IPS-18c (cell line): ENCODE results near the gene WDR64.

Experiments used
- H3K4me3 ChIP-seq: 2 replicates; pipeline ENCODE4 v1.7.0; 2013; ENCODE audit warnings: low read depth, mild to moderate bottlenecking, low read length, moderate library complexity; ENCODE audit not compliant: insufficient read depth
- H3K9me3 ChIP-seq: one replicate; pipeline ENCODE4 v1.6.1; 2013; ENCODE audit warnings: mild to moderate bottlenecking, low read length, moderate library complexity; ENCODE audit not compliant: control insufficient read depth, insufficient read depth

Gene WDR64

GRCh38 chr1:241738284-241739078, 86.4 kb downstream of the WDR64 start:
- Histone ChIP-seq H3K9me3 (no peaks in the 10 kb centered on the region), H3K4me3 (no peak overlapping the region)

DNA sequence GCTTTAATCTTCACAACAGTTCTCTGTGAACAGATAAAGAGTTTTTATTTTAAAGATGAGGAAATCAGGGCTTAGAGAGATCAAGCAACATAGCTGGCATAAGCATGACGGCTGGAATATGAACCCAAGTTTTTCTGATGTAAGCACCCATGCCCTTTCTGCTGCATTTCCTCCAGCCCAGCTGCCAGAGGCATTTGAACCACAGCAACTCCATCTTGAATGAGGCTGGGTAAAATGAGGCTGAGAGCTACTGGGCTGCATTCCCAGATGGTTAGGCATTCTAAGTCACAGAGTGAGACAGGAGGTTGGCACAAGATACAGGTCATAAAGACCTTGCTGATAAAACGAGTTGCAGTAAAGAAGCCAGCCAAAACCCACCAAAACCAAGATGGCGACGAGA, 90.0 kb downstream of the WDR64 start:
- Histone ChIP-seq H3K9me3 (no peaks in the 10 kb centered on the region), H3K4me3 (no peak overlapping the region)

DNA sequence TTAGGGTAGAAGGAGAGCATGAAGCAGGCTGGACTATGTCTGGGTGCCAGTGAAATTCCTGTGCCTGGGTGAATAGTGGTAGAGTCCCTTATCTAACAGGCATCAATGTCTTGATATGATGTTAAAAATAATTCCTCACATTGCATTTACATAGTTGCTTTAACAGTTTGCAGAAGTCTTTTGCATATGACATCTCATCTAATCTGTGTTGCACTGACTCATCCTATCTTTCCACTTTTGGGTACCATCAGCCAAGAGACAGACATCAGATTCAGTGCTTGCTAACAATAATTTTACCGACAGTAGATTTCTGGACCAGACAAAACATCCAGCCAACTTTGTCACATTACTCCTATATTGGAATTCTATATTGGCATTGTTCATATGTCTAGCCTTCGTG, 92.5 kb downstream of the WDR64 start:
- Histone ChIP-seq H3K4me3 (no peak overlapping the region), H3K9me3 (no peaks in the 10 kb centered on the region)

DNA sequence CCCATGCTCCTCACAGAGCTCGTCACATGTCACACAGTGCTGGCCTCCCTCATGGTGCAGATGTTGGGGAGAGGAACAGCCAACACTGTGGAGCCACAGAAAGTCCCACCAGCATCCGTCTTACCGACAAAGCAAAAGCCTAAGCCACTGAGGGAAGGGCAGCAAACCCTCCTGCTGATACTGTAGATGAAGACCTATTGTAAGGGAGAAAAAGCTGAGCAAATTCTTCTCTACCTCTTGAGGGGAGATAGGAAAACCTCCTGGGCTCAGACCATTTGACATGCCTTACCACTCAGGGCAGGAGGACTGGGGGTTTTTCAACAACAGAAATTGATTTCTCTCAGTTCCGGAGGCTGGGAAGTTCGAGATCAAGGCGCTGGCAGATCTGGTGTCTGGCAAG, 95.9 kb downstream of the WDR64 start:
- H3K9me3 ChIP-seq = no peaks in the 10 kb centered on the region
- no peak overlapping the region for H3K4me3 ChIP-seq

DNA sequence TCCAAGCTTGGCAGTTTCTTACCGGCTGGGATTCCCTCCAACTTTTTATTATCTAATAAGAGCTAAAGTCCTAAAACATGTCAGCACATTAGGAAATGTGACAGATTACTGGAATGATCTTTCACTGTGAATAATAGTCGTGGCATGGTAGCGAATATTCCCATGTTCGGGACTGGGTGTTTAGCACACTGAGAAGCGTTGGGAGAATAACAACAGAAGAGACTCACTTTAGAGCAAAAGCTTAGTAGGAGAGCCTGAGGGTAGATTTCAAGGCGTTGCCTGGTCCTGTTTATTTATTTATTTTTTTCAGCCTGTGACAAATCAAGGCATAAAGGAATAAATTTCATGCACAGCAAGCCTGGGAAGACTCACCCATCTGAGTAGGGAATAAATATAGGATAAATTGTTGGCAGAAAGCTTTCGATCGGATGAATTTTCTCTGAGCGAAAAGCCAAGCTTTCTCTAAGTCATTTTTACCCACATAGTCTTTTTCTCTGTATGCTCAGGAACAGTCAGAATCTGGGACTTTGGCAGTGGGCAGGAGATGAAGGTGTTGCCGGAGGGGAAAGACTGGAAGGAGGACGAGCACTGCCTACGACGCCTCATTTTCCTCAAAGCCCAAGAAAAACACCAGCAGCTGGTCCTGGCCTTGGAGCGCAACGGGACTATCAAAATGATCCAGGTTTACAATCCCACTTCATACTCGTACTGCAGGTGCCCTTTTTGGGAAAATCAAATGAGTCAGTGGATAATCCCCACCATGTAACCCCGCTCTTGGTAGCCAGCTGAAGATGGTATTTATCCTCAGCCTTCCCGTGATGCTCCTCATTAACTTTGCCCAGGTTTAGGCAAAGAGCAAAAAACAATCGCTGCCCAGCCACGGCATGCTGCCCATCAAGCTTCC, 97.2 kb downstream of the WDR64 start:
- Histone ChIP-seq H3K9me3 (no peaks in the 10 kb centered on the region), H3K4me3 (no peak overlapping the region)

DNA sequence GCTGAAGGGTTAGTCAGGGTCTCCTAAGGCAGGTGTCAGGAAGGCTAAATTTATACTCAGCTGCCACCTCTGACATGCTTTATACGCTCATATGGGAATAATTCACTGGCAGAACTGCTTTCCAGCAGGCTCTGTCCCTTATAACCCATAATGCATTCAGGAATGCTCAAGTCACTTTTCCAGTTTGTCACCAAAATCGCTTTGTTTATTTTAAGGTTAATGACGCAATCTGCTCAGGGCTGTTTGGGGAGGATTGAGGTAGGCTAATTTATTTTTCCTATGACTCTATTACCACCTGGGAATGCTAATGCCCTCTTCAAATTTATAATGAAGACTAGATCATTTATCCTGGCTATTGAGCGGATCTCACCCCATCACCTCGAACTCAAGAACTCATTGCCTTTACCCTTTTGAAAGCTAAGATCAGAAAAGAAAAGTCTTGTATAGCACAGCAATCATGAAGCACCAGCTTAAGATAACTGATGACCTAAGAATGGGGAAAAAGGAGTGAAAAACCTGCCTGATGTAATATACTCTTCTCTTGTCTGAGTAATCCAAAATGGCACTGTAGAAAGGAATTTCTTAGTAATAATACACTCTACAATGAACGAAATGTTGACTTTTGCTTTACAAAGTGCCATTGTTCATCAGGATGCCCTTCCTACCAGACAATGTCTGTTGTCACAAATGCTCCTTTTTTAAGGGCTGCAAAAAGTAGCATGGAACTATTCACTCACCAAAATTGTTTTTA, 98.0 kb downstream of the WDR64 start:
- no peaks in the 10 kb centered on the region for H3K9me3 ChIP-seq
- H3K4me3 ChIP-seq = no peak overlapping the region

DNA sequence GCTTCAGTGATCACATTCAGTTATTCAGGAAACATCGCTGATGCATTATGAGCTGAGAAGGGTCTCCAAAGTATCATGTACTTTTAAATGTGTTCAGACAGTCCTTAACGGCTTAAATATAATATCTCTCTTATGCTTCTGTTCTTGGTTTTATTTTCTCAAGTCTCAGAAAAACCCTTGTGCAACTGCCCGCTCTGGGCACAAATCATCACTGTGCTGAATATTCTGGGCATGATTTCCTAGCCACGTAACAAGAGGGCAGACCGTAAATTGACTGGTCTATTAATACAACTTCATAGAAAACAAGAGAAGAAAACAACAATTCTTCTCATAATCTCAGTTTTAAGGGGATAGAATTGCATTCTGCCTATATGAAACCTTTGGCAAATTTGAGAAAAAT, 99.4 kb downstream of the WDR64 start:
- Histone ChIP-seq H3K9me3 (no peaks in the 10 kb centered on the region), H3K4me3 (no peak overlapping the region)

DNA sequence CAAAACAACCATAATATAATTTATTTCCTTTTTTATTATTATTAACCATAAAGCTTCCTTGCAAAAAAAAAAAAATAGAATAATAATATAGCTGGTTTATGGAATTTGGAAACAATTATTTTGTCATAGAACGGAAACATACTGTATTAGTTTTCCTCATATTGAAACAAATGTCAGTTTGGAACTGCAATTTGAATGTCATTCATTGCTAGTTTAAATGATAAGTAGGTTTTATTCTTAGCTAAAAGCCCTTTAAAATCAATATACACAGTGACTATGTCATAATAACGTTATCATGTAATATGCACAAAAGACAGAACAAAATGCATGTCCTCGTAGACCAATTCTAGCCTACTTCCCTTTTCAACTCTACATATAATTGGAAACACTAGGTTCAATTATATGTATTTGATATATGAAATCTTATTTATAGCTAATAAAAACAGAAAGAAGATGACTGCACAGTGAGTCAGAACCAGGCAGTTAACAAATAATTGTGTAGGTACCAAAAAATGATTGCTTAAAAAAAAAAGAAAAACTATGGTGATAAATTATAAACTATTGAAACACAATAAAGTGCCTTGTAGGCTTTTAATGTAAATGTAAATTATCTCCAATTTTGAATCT, 110.7 kb downstream of the WDR64 start:
- Histone ChIP-seq H3K4me3 (no peak overlapping the region), H3K9me3 (no peaks in the 10 kb centered on the region)

- Histone ChIP-seq H3K4me3 (no peak overlapping the region), H3K9me3 (no peaks in the 10 kb centered on the region)
These were observed 113.3 kb downstream of the WDR64 start for GRCh38 chr1:241765390-241765789.

DNA sequence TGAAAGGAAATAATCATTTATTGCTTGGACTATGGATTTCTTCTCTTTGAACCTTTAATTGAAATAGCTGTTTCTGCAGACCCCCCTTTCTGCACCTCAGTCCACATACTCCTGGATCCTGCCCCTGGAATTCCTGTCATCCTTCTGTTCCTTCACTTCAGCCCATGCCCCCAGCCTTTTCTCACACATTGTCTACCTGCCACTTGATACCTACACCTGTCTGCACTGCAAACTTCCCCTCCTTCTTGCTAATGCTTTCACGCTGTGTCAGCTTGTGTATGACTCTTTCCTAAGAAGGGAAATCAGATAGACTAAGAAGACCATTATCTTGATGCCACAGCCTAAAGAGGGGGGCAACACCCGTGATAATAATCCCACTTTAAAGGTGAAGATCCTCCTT, 115.7 kb downstream of the WDR64 start:
- Histone ChIP-seq H3K9me3 (no peaks in the 10 kb centered on the region), H3K4me3 (no peak overlapping the region)

- H3K4me3 ChIP-seq = no peak overlapping the region
- no peaks in the 10 kb centered on the region for H3K9me3 ChIP-seq
These were observed 118.0 kb downstream of the WDR64 start for GRCh38 chr1:241770115-241770514.

GRCh38 chr1:241771117-241771516, 119.0 kb downstream of the WDR64 start:
- no peak overlapping the region for H3K4me3 ChIP-seq
- H3K9me3 ChIP-seq = no peaks in the 10 kb centered on the region

DNA sequence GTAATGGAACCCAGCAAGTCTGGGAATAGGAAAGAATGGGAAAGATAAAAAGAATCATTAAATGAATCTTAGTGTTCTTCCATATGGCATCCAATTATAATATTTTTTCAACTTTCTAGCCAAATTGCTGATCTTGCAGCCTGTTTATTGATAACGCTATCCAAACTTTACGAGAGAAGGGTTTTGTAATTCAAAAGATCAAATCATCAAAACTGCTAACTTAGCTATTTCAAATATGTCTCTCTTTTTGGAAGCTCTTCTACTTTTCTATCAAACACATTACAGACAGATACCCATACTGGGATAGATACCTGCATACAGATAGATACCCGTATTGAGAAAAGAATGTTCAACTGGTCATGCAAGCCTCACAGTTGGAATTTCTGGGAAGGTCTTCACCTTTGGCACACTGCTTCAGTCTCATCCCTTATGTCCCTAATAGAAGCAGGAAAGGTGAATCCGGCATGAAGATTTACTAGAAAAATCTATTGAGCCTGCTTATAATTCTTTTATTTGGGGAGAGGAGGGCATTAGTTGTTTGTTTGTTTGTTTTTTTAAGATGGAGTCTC, 120.9 kb downstream of the WDR64 start:
- Histone ChIP-seq H3K4me3 (no peak overlapping the region), H3K9me3 (no peaks in the 10 kb centered on the region)

- Histone ChIP-seq H3K9me3 (no peaks in the 10 kb centered on the region), H3K4me3 (no peak overlapping the region)
These were observed 121.9 kb downstream of the WDR64 start for GRCh38 chr1:241773991-241774390.

DNA sequence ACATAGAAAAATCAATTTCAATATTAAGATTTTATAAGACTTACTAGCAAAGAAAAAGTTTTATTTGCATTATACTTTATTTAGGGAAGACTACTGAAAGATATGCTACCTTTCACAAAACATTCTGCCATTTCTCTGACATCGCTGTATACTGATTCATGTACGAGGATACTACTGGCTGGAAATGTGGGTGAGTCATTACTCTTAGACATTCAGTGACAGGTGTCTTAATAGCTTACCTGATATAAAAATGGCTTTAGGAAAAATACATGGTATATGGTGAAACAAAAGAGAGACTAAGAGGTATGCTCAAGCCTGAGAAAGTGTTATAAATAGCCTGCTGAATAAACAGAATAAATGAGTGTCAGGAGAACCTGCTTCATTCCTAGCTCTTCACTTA, 122.9 kb downstream of the WDR64 start:
- Histone ChIP-seq H3K4me3 (no peak overlapping the region), H3K9me3 (no peaks in the 10 kb centered on the region)

- Histone ChIP-seq H3K4me3 (no peak overlapping the region), H3K9me3 (no peaks in the 10 kb centered on the region)
These were observed 124.8 kb downstream of the WDR64 start for GRCh38 chr1:241776911-241777310.

GRCh38 chr1:241778117-241778516, 126.0 kb downstream of the WDR64 start:
- H3K9me3 ChIP-seq = no peaks in the 10 kb centered on the region
- no peak overlapping the region for H3K4me3 ChIP-seq
